Stimulated activated CD4-positive, alpha-beta T cell treated with anti-CD3 and anti-CD28 coated beads, Interleukin-4, amount 100 ng/mL, for 4 hours (primary cell): ENCODE data around the gene AADACL2.
"Not testable (repeated sequence)": the region's sequence is repeated elsewhere in the genome, so short reads cannot be mapped to it uniquely, and the experiment has no call there.

Source experiments
- DNase-seq, 2 experiments: peaks; one replicate each; pipeline ENCODE4 v3.0.0-alpha.2; 2020

Gene AADACL2

DNA sequence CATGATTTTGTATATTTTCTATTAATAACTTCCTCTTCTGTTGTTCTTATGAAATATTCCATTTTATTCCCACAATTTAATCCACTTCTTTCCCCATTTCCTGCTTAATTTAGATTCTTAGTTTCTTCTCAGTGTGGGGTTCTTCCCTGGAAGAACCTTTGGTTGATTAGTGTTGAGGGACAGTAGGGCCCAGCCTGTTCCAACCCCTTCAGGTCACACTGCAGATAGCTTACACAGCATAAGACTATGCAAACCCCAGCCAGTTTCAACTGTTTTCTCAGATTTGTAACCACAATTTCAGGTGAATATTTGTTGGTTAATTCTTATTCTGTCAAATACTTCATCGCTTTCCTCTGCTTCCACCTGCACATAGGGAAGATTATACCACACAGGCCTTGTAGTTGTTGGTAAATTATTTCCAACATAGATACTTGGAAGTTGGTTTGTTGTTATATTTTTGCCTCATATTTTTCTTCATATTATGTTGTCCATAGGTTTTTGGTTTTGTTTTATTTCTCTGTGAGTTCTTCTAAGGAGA lies 34.7 kb downstream of the AADACL2 start:
- DNase-seq = no peak

DNA sequence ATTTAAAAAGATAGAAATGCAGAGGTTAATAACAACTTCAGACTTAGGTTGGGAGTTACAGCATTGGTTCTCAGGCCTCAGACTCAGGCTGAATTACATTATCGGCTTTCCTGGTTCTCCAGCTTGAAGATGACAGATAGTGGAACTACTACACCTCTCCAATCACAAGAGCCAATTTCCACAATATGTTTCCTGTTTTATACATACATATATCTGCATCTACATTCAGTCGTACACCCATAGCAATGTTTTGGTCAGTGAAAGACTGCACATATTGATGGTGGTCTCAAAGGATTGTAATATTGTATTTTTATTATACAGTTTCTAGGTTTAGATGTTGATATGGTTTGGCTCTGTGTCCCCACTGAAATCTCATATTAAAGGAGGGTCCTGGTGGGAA lies 35.4 kb downstream of the AADACL2 start:
- DNase-seq = no peak

DNA sequence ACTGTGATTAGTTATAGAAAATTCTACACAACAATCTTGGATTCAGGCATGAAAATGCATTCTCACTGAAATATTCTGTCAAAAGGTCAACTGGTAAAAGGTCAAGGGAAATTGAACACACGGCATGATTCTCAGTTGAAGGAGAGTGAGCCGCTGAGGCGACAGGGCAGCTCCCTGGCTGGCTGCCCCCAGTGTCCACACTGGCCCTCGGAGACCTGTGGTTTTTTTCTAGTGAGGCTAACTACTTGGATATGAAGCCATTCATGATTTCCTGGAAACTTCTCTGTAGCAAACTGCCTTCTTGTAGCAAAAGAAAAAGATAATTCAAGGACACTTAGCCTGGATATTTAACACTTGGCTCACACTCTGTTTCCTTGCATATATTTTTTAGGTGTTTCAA lies 37.2 kb downstream of the AADACL2 start:
- no peak for DNase-seq

DNA sequence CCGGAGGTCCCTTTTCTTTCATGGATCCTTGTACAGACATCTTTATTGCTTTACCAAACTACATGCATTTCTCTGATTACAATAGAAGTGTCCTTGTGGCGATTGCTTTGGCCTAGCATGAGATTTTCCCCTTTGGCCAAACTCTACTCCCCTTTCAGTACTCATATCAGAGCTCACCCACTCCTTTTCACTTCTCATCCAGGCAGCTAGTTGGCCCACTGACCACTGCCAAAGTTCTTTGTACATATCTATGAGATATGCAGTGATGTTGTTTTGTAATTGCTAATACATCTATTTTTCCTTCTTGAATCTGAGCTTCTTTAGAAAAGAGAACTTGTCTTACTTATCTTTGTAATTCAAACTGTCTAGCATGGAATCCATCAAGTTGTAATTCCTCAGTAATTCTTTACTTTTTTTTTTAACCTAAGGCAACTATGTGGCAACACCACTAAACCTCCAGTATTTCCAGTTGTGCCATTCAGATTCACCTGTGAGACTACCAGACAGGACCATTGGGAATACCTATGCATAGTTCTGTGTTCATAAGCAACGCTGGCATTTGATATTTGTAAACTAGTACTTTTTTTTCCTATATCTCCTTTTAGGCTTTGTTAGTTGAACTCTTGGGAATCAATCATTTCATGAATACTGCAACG lies 39.2 kb downstream of the AADACL2 start:
- no peak for DNase-seq

DNA sequence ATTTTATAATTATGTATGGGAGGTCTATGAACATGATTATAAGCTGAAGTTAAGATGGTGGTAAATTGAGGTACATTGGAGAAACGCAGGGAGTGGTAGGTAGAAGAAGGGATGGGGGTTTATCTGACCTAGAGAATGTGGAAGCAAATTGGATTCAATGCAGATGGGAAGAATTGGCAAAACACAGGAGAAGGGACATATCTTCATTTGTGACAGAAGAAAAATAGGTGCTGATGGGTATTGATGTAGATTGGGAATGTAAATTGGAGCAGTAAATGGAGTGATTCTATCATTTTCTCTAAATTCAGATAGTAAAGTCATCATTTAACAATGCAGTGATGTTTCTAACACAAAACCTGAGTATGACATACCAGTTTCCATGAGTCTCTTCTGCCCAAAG lies 40.5 kb downstream of the AADACL2 start:
- DNase-seq = no peak

DNA sequence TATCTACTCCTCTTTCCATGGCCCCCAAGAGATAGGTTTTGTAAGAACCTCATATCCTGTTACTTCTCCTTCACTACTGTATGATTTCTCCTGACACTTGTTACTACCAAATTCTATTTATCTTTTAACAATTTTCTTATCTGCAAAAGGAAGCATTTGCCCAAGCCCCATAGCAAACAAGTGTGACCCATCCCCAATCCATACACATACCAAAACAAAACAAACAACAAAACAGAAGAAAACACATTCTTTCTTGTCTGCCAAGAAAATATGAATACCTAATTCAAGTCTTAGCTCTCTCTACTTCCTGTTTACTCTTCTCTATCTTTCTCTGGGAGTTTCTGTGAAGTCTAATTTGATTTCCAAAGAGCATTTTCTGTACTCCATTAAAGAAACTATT lies 41.2 kb downstream of the AADACL2 start:
- no peak for DNase-seq

DNA sequence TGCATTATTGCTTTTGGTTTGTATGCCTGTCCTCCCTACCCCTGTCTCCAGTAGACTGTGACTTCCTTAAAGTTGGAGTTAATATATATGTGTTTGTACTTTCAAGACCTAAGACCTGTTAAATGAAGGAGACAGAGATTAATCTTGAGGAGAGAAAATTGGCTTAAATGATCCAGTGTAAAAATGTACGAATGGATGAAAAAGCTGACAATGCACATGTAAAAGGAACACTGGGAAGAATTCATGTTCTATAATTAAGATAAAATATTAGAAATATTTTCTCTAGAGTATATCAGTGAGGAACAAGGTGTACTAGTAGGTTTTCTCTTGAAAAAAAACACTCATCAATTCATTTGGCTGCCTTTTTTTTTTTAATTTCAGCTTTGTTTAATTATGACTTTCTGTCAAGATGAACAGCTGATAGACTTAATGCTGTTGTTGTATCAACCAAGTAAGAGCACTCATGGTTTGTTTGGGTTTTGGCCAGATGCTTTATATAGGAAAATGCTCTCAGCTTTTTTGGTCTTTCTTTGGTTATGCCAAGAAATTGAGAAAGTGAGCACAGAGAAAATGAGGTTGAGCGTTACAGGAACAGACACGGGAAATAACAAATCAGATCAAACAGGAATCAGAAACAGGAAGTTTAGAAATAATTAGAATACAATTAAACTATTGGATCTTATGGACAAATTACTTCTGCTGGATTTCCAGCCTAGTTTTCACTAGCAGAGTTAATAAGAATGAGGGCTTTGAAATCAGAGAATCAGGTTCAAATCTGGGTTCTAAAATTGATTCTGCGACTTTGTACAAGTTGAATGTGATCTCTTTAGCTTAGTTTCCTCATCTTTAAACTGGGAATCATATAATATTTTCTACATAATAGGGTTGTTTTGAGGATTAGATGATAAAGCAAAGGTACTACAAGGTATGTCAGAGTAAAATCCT lies 41.9 kb downstream of the AADACL2 start:
- no peak for DNase-seq

DNA sequence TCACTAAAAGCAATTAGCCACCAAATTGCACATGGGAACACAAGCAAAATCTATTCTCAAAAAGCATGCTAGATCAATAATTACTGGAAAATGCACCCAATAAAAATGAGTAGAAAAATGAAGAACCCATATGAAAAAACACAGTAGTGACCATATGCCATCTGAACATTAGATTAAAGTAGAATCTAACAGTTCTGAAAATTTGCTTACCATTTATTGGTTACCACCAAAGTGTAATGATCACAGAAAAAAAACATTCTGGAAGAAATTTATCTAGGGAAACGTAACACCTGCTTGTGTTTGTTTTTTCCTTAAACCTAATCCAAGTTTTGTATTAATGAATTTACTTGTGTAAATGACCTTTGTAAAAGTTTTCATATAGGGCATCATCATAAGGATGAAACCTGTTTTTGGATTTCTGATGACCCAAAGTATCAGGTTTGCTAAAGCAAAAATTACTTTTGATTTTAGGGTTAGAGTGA lies 42.6 kb downstream of the AADACL2 start:
- DNase-seq = no peak

DNA sequence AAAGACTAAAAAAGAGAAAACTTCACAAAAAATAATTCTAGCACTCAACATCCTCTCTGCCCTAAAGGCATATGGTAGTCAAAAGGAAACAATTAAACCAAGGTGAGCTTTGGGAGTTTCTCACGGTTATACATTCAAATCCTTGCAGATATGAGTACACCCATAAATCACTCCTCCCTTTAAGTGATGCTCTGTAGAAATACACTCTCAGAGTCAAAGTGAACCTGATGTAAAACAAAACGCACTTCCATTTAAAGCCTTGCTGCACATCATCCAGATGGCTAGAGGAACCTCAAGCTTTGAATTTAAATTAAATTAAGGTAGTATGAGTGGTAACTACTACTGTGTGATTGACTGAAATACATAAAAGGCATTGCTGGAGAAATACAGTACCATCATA lies 44.2 kb downstream of the AADACL2 start:
- DNase-seq = no peak

DNA sequence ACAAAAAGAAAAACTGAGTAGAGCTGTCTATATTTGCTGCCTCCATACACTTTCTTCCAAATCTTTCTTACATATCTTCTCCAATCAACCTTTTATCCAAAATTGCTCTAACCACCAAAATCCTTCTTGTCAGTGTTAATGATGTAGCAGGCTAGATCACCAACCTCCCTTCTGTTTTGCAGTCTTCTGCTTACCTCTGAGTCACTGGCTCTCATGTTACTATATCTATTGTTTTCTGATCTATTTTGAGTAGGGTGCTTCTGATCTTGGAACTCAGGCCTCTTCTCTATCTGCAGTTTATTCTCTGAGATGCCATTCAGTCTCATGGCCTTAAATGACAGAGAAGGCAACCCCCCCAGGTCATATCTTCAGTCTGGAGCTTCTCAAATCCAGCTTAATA lies 53.9 kb downstream of the AADACL2 start:
- no peak for DNase-seq

DNA sequence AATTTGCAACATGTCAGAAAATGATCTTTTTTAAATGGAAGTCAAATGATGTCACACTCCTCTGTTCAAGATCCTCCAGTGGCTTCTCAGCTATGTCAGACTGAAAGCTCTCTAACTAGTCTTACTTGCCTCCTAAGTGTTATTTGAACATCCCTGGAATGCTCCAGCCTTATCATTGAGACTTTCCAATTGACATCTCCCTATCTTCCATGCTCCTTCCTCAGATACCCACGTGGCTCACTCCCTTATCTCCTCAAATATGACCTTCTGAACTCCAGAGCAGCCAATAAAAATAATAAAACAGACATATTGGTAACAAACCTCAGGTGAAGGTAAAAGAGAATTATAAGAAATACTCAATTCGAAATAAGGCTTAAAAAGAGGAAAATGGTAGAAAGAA lies 54.7 kb downstream of the AADACL2 start:
- DNase-seq = no peak

DNA sequence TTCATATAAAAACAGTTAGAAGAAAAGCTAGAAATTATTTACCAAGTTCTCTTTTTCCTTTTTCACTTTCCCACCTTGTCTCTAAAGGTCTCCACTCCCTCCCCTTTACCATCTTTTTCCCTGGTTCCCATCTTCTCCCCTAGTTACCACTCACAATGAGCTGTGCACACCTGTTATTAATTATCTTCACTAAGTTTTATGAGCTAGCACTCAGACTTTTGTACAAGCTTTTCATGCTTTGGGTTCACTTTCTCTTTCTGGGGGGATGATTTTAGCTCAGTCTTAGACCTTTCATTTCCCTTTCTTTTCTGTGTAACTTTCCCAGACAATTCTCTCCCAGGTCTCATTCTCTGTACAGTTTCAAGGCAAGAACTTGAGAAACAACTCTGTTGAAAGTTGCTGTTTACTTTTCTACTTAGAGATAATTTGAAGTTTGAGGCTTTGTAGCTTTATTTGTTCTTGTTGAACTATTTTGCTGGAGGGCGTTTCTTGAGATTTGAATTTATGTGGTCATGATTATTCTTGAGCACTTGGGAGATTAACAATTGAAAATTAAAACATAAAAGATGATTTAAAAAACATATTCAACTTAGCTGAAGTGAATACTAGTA lies 56.2 kb downstream of the AADACL2 start:
- DNase-seq = no peak

DNA sequence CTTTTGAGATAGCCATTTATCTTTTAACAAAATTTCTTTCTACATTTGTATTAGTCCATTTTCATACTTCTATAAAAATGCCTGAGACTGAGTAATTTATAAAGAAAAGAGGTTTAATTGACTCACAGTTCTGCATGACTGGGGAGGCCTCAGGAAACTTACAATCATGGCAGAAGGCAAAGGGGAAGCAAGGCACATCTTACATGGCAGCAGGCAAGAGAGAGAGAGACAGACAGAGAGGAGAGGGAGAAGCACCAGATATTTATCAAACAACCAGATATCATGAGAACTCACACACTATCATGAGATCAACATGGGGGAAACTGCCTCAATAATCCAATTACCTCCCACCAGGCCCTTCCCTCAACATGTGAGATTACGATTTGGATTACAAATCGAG lies 57.0 kb downstream of the AADACL2 start:
- DNase-seq = not testable (repeated sequence)

DNA sequence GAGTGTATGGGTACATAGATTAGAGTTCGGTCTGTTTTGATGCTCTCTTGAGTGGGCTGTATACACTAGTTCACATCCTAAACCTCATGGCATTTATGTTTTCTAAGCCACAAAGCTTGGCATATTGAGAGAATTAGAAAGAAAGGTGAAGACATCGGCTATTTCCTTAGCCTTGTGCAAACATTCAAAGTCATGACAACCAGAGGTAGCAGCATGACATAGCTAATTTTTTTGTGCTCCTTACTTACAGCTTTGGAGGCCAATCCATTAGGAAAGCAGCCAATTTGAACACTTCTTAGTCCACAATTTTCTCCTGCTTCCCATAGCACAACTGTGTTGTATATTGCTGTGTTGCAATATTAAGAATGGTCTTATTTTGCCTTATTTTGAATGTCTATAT lies 58.7 kb downstream of the AADACL2 start:
- DNase-seq = no peak

DNA sequence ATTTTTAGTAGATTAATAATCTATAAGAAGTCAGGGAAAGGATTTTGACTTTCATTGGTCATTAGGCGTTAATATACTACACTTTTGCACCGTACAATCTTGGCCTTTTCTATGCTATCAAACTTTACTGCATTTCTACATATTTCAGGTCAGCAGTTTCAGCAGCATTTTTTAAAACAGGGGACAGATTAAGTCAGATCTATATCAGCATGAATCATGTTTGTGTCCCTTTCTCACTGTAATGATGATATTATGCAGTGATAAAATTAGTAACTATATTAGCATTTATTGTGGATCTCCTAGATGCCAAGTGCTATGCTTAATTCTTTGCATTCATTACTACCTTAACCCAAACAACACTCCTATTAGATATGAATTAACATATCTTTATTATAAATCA lies 59.9 kb downstream of the AADACL2 start:
- DNase-seq = no peak

DNA sequence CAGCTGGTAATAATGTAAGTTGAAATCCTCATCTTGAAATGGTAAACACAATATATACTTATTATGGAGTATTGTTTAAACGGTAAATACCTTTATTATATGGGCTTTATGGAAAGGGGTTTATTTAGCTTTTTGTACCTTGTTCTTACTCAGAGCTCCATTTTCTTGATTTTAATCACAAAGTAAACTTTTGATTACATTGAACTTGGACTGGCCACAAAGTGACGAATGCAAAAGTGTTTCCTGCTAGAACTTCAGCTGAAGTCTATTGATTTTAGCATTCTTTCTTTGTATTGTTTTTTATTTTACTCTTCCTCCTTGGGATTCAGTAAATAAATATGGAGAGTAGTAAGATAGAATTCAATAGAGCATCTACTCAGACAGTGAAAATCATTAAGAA lies 60.4 kb downstream of the AADACL2 start:
- DNase-seq = no peak

DNA sequence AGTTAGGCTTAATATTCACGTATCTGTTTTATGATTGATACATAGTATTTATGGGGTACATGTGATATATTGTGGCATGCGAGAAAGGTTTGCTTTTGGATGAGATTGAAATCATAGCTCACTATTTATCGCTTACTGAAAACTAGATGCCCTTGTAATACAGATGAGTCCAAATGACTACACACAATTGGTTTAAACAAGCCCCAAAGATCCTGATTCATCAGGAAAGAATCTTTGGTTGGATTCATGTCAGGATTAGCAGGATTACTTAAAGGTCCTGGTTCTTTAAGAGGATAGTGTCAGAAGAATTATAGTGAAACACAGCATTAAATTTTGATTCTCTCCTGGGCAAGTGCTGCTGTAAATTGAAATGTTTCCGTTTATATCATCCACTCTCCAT lies 61.5 kb downstream of the AADACL2 start:
- DNase-seq = no peak

DNA sequence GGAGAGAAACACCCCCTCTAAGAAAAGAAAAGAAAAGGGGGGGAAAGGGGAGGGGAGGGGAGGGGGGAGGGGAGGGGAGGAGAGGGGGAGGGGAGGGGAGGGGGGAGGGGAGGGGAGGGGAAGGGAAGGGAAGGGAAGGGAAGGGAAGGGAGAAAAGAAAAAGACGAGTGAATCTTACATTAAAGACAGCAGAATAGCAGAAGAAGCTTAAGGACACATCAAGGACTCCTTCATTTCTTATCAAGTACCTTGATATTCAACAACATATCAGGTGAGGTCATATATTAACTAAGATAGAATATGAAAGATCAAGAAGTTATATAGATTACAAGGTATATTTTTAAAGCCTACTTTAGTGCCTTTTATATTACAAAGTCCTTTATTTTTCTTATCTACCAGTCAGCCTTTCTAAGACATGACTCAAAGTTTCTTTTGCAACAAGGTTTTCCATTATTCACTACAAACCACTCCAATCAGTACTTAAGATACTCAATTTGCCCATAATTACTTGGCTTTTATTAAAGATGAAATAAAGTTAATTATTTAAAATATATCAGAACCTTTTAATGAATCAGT lies 62.5 kb downstream of the AADACL2 start:
- DNase-seq = no peak

DNA sequence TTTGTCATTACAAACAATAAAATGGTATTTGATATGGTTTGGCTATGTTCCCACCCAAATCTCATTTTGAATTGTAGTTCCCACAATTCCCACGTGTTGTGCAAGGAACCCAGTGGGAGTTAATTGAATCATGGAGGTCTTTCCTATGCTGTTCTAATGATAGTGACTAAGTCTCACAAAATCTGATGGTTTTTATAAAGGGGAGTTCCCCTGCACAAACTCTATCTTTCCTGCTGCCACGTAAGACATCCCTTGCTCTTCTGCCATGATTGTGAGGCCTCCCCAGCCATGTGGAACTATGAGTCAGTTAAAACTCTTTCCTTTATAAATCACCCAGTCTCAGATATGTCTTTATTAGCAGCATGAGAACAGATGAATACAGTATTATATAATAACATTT lies 64.7 kb downstream of the AADACL2 start:
- DNase-seq = no peak

DNA sequence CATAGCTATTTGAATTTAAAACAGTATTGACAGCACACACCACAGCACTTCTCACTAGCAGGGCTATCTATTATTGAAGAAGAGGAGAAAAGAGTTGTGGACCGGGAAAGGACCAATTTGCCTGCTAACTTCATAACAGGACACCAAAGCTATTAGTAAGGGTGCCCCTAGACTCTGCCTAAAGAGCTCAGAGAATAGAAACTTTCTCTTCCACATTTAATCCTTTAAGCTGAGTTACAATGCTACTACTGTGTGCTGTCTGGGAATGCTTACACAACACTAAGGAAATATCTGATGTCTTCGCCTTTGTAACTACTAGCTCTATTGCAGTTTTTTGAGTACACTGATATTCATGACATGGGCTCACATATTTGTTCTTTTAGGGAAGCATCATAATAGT lies 66.7 kb downstream of the AADACL2 start:
- DNase-seq = no peak

DNA sequence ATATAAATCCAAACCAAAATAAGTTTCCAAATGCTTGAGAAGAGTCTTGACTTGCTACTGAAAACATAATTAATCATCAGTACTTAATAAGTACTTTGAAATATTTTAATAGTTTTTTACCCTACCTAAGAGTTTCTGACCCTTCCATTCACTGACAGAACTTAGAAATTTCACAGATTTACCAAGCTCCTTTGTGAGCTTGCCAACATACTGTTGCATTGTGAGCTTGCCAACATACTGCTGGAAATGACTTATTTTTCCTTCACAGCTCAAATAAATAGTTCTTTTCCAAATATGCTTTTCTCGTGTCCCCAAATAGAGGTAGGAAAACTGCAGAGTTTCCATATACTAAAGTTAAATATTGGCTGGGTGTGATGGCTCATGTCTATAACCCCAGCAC lies 70.5 kb downstream of the AADACL2 start:
- no peak for DNase-seq

DNA sequence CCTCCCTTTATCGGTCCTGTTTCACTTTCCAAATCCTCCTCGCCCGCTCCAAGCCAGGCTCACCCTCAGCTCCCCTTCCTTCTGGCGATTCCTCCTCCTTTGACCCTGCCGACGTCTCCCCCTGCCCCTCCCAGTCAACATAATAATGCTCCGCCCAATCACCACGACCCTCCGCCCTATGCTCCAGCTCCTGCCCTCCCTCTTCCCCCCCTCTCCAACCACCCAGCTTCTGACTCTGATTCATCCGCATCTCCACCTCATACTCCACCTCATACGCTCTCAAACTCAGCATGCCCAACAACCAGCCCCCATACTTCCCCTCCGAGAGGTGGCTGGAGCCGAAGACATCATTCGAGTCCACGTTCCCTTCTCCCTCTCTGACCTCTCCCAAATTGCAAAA lies 73.1 kb downstream of the AADACL2 start:
- DNase-seq = no peak
